GM19099 (cell line): ENCODE data around the gene SPEM1.

Experiments used
- POLR2A ChIP-seq: IDR thresholded peaks from 3 replicates; pipeline ENCODE4 v1.6.1; 2011; ENCODE audit warnings: low read depth; ENCODE audit not compliant: insufficient read length; ENCODE audit errors: extremely low read depth

SPEM1 gene

DNA sequence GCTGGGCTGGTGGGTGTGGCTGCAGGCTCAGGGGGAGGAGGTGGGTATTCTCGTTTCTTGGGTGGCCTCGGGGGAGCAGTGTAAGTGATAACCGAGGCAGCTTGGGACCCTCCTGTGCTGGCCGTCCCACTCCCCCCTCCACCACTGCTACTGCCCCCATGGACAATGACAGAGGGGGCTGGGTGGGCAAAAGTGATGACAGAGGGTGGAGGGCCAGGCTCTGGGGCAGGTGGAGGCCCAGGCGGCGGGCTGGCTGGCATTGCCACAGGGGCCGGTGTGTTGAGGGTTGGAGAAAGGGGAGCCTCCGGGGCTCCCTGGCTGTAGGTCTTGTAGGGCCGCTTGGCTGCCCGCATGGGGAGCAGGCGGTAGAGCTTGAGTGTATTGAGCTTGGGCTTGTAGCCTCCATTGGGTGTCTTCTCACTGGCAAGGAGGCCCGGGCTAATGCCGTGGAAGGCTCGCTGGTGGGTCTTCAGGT, 43.3 kb downstream of the SPEM1 start:
- TF ChIP-seq POLR2A, result no peak

DNA sequence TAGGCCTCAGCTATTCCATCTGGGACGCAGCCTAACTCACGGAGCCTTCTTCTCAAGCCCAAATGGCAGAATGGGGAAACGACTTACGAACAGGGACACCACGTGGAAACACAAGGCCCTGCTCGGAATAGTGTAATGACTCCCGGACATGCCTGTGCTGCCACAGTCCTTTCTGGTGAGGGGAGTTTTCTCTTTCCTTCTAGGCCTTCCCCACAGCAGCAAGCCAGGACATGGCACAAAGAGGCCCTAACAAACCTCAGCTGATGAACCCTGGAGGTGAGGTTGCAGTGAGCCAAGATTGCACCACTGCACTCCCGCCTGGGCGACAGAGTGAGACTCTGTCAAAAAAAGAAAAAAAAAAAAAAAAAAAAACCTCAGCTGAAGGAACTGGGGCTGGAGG, 44.0 kb downstream of the SPEM1 start:
- TF ChIP-seq POLR2A, result no peak

DNA sequence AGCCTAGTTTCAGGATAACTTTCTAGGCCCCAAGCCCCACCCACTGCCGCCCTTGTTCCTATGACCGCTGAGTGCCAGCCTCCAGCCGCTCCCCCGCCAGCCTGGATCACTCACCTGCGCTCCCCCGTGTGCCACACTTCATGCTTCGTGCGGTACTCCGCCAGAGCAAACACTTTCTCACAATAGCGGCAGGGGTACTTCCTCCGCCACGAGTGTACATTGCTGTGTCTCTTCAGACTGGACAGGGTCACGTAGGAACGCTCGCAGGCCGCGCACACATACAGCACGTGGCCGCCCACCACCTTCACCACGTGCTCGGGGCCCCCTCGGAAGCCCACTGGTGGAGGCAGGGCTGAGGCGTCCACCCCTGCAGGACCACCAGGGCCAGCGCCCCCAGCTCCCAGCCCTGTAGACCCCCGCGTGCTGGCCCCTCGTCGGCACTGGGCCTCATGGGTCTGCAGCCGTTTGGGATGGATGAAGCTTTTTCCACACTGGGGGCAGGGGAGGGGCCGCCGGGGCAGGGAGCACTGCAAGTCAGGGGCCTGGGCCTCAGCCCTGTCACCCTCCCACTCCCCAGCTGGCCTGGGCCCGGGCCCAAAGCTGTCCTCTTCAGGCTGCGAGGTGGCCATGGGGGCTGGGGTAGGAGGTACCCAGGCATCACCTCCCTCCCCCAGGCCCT, 45.6 kb downstream of the SPEM1 start:
- TF ChIP-seq POLR2A, result no peak

- TF ChIP-seq POLR2A, result no peak
Observed at GRCh38 chr17:7466318-7466638, 46.2 kb downstream of the SPEM1 start.

GRCh38 chr17:7466639-7467341, 46.7 kb downstream of the SPEM1 start:
- no peak for TF ChIP-seq POLR2A

GRCh38 chr17:7467498-7467897, 47.4 kb downstream of the SPEM1 start:
- TF ChIP-seq POLR2A, result no peak

GRCh38 chr17:7468290-7468689, 48.2 kb downstream of the SPEM1 start:
- no peak for TF ChIP-seq POLR2A

- TF ChIP-seq POLR2A, result no peak
Observed at GRCh38 chr17:7468804-7469389, 48.8 kb downstream of the SPEM1 start.
